HCT116 (cell line): ENCODE data around the gene POU6F1. TPM values are rescaled to one million over a fixed set of nuclear protein-coding genes. Genes with fewer than 3 reads are reported as not detected.

Source experiments
- ATAC-seq: fragments of 200-7000 bp; cut with Tn5 transposase; 2 replicates; pipeline ENCODE4 v1.9.1; 2020; ENCODE audit warnings: mild to moderate bottlenecking, moderate library complexity
- BruUV-seq: library from RNA; stranded (reverse); fragments of 400-500 nt; replicated peaks from 2 replicates; lab custom pipeline; 2021; lab: Mats Ljungman, UMichigan
- CTCF ChIA-PET: fragments of 300-600 bp; sonication (Branson Sonifier 250); formaldehyde crosslinking; loops from one replicate; lab custom pipeline; 2021; ENCODE audit warnings: antibody characterized with exemption; lab: Charles Lee
- POLR2A ChIA-PET: fragments of 300-600, 350-600 bp; sonication (Branson Sonifier 250); formaldehyde crosslinking; loops from one replicate; lab custom pipeline; 2021; ENCODE audit warnings: antibody characterized with exemption; lab: Charles Lee
- RAD21 ChIA-PET, 2 experiments: fragments of 300-600 bp; sonication (Branson Sonifier 250); formaldehyde crosslinking; loops; one replicate each; lab custom pipeline; 2023; ENCODE audit warnings: low total read pairs in 2 of 2; ENCODE audit not compliant: uncharacterized antibody in 2 of 2, unreplicated experiment in 2 of 2, low non-redundant PET in 1 of 2; lab: Charles Lee
- DNase-seq: peaks from one replicate; pipeline ENCODE4 v3.0.0-alpha.2; 2010; ENCODE audit warnings: low read depth, low spot score
- H2AFZ ChIP-seq: fragments of 200-600 bp; shearing (Covaris generic), sonication (generic); 2 replicates; pipeline ENCODE4 v1.6.1; 2017; ENCODE audit warnings: low read depth, mixed run types, mixed read lengths, antibody characterized with exemption, low read length; ENCODE audit not compliant: poor library complexity, severe bottlenecking
- H3K27ac ChIP-seq: 2 replicates; pipeline ENCODE4 v1.5.1; 2012; ENCODE audit warnings: low read depth, low read length
- H3K27me3 ChIP-seq: fragments of 200-600 bp; sonication (generic); 2 replicates; pipeline ENCODE4 v1.6.1; 2016; ENCODE audit warnings: mixed run types, low read length, mixed read lengths; ENCODE audit not compliant: insufficient read depth
- H3K36me3 ChIP-seq, 2 experiments: fragments of 200-500 bp in 1 of 2; fragments of 200-600 bp in 1 of 2; sonication (Bioruptor generic) in 1 of 2; sonication (generic) in 1 of 2; 2 replicates each; pipeline versions ENCODE4 v1.5.1 to v1.6.1; 2014 to 2016; ENCODE audit warnings: low read length in 2 of 2, inconsistent platforms in 1 of 2, mixed read lengths in 1 of 2, mixed run types in 1 of 2; ENCODE audit not compliant: insufficient read depth in 2 of 2, control insufficient read depth in 1 of 2
- H3K4me1 ChIP-seq, 2 experiments: fragments of 200-600 bp in 1 of 2; sonication (generic) in 1 of 2; 2 replicates each; pipeline versions ENCODE4 v1.5.1 to v1.6.1; 2012 to 2017; ENCODE audit warnings: low read length in 2 of 2, inconsistent platforms in 1 of 2, mild to moderate bottlenecking in 1 of 2, mixed read lengths in 1 of 2, mixed run types in 1 of 2, moderate library complexity in 1 of 2; ENCODE audit not compliant: insufficient read depth in 2 of 2, control insufficient read depth in 1 of 2
- H3K4me2 ChIP-seq: fragments of 200-600 bp; sonication (generic); 2 replicates; pipeline ENCODE4 v1.6.1; 2017; ENCODE audit warnings: mixed run types, low read length, mixed read lengths
- H3K4me3 ChIP-seq, 2 experiments: fragments of 200-600 bp in 1 of 2; sonication (generic) in 1 of 2; replicated peaks in 1 of 2; 2 replicates each; pipeline ENCODE4 v1.5.1; 2011 to 2016; ENCODE audit warnings: low read length in 2 of 2, control low read depth in 1 of 2, low read depth in 1 of 2, mild to moderate bottlenecking in 1 of 2, mixed read lengths in 1 of 2, mixed run types in 1 of 2
- H3K79me2 ChIP-seq: fragments of 200-600 bp; sonication (generic); 2 replicates; pipeline ENCODE4 v1.6.1; 2017; ENCODE audit warnings: mild to moderate bottlenecking, mixed run types, low read length, moderate library complexity, mixed read lengths; ENCODE audit not compliant: insufficient read depth
- H3K9ac ChIP-seq: fragments of 200-600 bp; sonication (generic); 2 replicates; pipeline ENCODE4 v1.6.1; 2016; ENCODE audit warnings: low read length, mixed read lengths
- H3K9me2 ChIP-seq: fragments of 200-600 bp; sonication (generic), shearing (Covaris generic); 2 replicates; pipeline ENCODE4 v1.6.1; 2017; ENCODE audit warnings: mixed run types, mild to moderate bottlenecking, moderate library complexity; ENCODE audit not compliant: insufficient read depth
- H3K9me3 ChIP-seq, 2 experiments: fragments of 200-500 bp in 1 of 2; fragments of 200-600 bp in 1 of 2; sonication (Bioruptor generic) in 1 of 2; sonication (generic) in 1 of 2; 2 replicates each; pipeline ENCODE4 v1.6.1; 2014 to 2017; ENCODE audit warnings: low read length in 2 of 2, mixed read lengths in 2 of 2, inconsistent platforms in 1 of 2, low read depth in 1 of 2, mild to moderate bottlenecking in 1 of 2, mixed run types in 1 of 2, moderate library complexity in 1 of 2; ENCODE audit not compliant: control insufficient read depth in 1 of 2, insufficient read depth in 1 of 2
- H4K20me1 ChIP-seq: fragments of 200-600 bp; sonication (generic), shearing (Covaris generic); 2 replicates; pipeline ENCODE4 v1.6.1; 2017; ENCODE audit warnings: mixed run types, mild to moderate bottlenecking, moderate library complexity; ENCODE audit not compliant: insufficient read depth
- CTCF ChIP-seq, 3 experiments: fragments of 200-600 bp in 1 of 3; sonication (generic) in 1 of 3; IDR thresholded peaks in 2 of 3; conservative IDR thresholded peaks in 1 of 3; 2 replicates each; pipeline ENCODE4 v1.5.1; 2012 to 2017; ENCODE audit warnings: low read depth in 2 of 3, low read length in 2 of 3, antibody characterized with exemption in 1 of 3, borderline replicate concordance in 1 of 3, control low read depth in 1 of 3, mild to moderate bottlenecking in 1 of 3, mixed read lengths in 1 of 3, mixed run types in 1 of 3, moderate library complexity in 1 of 3; ENCODE audit not compliant: insufficient read depth in 1 of 3
- POLR2A ChIP-seq: IDR thresholded peaks from 2 replicates; pipeline ENCODE4 v1.7.0; 2011; ENCODE audit warnings: borderline replicate concordance; ENCODE audit not compliant: insufficient read depth, insufficient read length; ENCODE audit errors: extremely low read depth
- POLR2AphosphoS5 ChIP-seq: IDR thresholded peaks from 2 replicates; pipeline ENCODE4 v1.6.1; 2011; ENCODE audit warnings: mild to moderate bottlenecking, low read depth, low read length, moderate library complexity
- RAD21 ChIP-seq: IDR thresholded peaks from 2 replicates; pipeline ENCODE4 v1.6.1; 2012; ENCODE audit warnings: low read depth, mild to moderate bottlenecking
- ZFX ChIP-seq: fragments of 450-650 bp; IDR thresholded peaks from 2 replicates; pipeline ENCODE4 v1.6.1; 2017
- ZNF274 ChIP-seq: fragments of 200-500 bp; sonication (Bioruptor generic); IDR thresholded peaks from 2 replicates; pipeline ENCODE4 v1.6.1; 2014; ENCODE audit warnings: mild to moderate bottlenecking, low read depth, low read length, inconsistent platforms
- intact Hi-C: fragments of 100-400 bp; cut with micrococcal nuclease; formaldehyde crosslinking; loops from 2 replicates; pipeline ENCODE4 v1.10.0; 2022
- total RNA-seq: library from RNA; stranded (reverse); gene quantifications from one replicate; pipeline ENCODE4 v1.2.1, GENCODE V29; 2021; ENCODE audit not compliant: unreplicated experiment
- TF ChIP-seq, protein P1 (sequence below): IDR thresholded peaks from 2 replicates; pipeline ENCODE4 v1.6.1; 2012

Gene POU6F1
- total RNA-seq, 1 experiment from 2014 or later: 6.4 TPM

- CTCF ChIA-PET: interaction anchor here (0.6 to 1.9 kb wide), 14 partner anchors 13 to 1277 kb away, joined by 3 to 10 read pairs (median 4); partner anchors contain the start of gene DAZAP2
- TF ChIP-seq POLR2AphosphoS5 (peak; percentile 28; the same call in 1 of the 2 replicates), ZFX (peak; percentile 20; the same call in 1 of the 2 replicates), ZNF274 (no peak), RAD21 (peak; percentile 38), CTCF (IDR thresholded peaks at IDR 0.05 in 2 of 3, conservative IDR thresholded peaks at IDR 0.05 in 1 of 3; ENCODE audit: borderline replicate concordance in 1 of 3, insufficient read depth in 1 of 3, low read depth in 2 of 3, low read length in 2 of 3) (0 out of 6 replicates have a peak, but pooled peaks of 2 of the 3 experiments have one; percentile 5 to 10), POLR2A (no peak)
- TF ChIP-seq, protein P1, sequence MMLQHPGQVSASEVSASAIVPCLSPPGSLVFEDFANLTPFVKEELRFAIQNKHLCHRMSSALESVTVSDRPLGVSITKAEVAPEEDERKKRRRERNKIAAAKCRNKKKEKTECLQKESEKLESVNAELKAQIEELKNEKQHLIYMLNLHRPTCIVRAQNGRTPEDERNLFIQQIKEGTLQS: no peak
- no peaks in the 10 kb centered on the region for H3K27me3 ChIP-seq
- intact Hi-C loops: loop anchor here (2.0 to 10.0 kb wide), 2 partner anchors 45 to 133 kb away; partner anchors contain the start of genes CSRNP2 and TFCP2
- peak overlapping the region; percentile 54; the same call in 1 of the 2 replicates for H3K27ac ChIP-seq
- RAD21 ChIA-PET: interaction anchor here (0.6 to 1.3 kb wide), 5 partner anchors 21 to 190 kb away, joined by 3 to 6 read pairs (median 5); partner anchors contain the start of gene DAZAP2 (in 1 of the 2)
- no peaks in the 10 kb centered on the region for H4K20me1 ChIP-seq
- no peak overlapping the region for H2AFZ ChIP-seq
- H3K36me3 ChIP-seq: no peaks in the 10 kb centered on the region
- H3K4me1 ChIP-seq: peaks cover 6 to 24% of the 10 kb centered on the region in 2 experiments; a peak in 3 of 4 replicates
- peak overlapping the region; percentile 81 for H3K9ac ChIP-seq
- POLR2A ChIA-PET: interaction anchor here (0.6 to 2.4 kb wide), 8 partner anchors 10 to 1870 kb away, joined by 3 to 16 read pairs (median 6); partner anchors contain the start of genes CSRNP2, DAZAP2 and TFCP2
- BruUV-seq: no TSS peak
- no peaks in the 10 kb centered on the region for H3K79me2 ChIP-seq
- H3K9me2 ChIP-seq: no peaks in the 10 kb centered on the region
- ATAC-seq (peak; percentile 58), DNase-seq (no peak)
- peak overlapping the region; percentile 62 to 64 for H3K4me3 ChIP-seq
- no peaks in the 10 kb centered on the region for H3K9me3 ChIP-seq
- H3K4me2 ChIP-seq: peak overlapping the region; percentile 90
Observed at GRCh38 chr12:51217133-51217967, 512 bp downstream of the POU6F1 start.
